ELR (cell line): Measurements from ENCODE around the gene CCDC38.

ENCODE experiments used
- DNase-seq: peaks from one replicate; pipeline ENCODE4 v3.0.0-alpha.2; 2015; ENCODE audit warnings: low read depth

Gene CCDC38

GRCh38 chr12:95960241-95960640 lies 17.8 kb upstream of the CCDC38 start:
- no peak for DNase-seq

GRCh38 chr12:95959107-95959506 lies 16.7 kb upstream of the CCDC38 start:
- DNase-seq: peak; percentile 51

GRCh38 chr12:95956557-95957145 lies 14.2 kb upstream of the CCDC38 start:
- no peak for DNase-seq

GRCh38 chr12:95955549-95956159 lies 13.2 kb upstream of the CCDC38 start:
- no peak for DNase-seq

- no peak for DNase-seq
These were observed 10.6 kb upstream of the CCDC38 start for GRCh38 chr12:95953000-95953399.

- DNase-seq: no peak
These were observed 9.1 kb upstream of the CCDC38 start for GRCh38 chr12:95951515-95951914.

GRCh38 chr12:95949477-95950206 lies 7.2 kb upstream of the CCDC38 start:
- no peak for DNase-seq

- no peak for DNase-seq
These were observed 1.8 kb upstream of the CCDC38 start for GRCh38 chr12:95944108-95944704.

- peak; percentile 68 for DNase-seq
These were observed 972 bp upstream of the CCDC38 start, which contains the start of gene AMDHD1 for GRCh38 chr12:95943330-95943842. AMDHD1 (plus strand) TSS chr12:95943331; CDS start chr12:95943399, 68 bp downstream.

- no peak for DNase-seq
These were observed 302 bp downstream of the CCDC38 start for GRCh38 chr12:95942101-95942523.

- DNase-seq: no peak
These were observed 1.9 kb downstream of the CCDC38 start for GRCh38 chr12:95940514-95940913.

GRCh38 chr12:95922231-95922630 lies 20.2 kb downstream of the CCDC38 start:
- DNase-seq: peak; percentile 53

- DNase-seq: no peak
These were observed 23.3 kb downstream of the CCDC38 start for GRCh38 chr12:95919110-95919509.

GRCh38 chr12:95918194-95918993 lies 24.0 kb downstream of the CCDC38 start:
- DNase-seq: peak; percentile 71

GRCh38 chr12:95909871-95910270 lies 32.5 kb downstream of the CCDC38 start:
- no peak for DNase-seq

GRCh38 chr12:95908573-95908972 lies 33.8 kb downstream of the CCDC38 start:
- peak; percentile 43 for DNase-seq

GRCh38 chr12:95898081-95898480 lies 44.3 kb downstream of the CCDC38 start:
- no peak for DNase-seq

- DNase-seq: no peak
These were observed 45.6 kb downstream of the CCDC38 start for GRCh38 chr12:95896846-95897245.

- DNase-seq: no peak
These were observed 51.5 kb downstream of the CCDC38 start for GRCh38 chr12:95890958-95891357.

GRCh38 chr12:95887311-95887710 lies 55.1 kb downstream of the CCDC38 start:
- no peak for DNase-seq

GRCh38 chr12:95884998-95885397 lies 57.4 kb downstream of the CCDC38 start:
- DNase-seq: peak; percentile 23

GRCh38 chr12:95882873-95883272 lies 59.5 kb downstream of the CCDC38 start:
- no peak for DNase-seq
